ENCODE results near the gene PRB4.

GRCh38 chr12:11273449-11273848 is 36.8 kb downstream of the PRB4 start:
- no peak for TF ChIP-seq CTCF (IDR thresholded peaks at IDR 0.05)
- no peak for TF ChIP-seq POLR2A (IDR thresholded peaks at IDR 0.05)

Data from vagina (tissue), 2 donors.